Tibial artery (tissue), 4 donors: Measurements from ENCODE around the gene OR4C3.
"Not testable (repeated sequence)": the region's sequence is repeated elsewhere in the genome, so short reads cannot be mapped to it uniquely, and the experiment has no call there.

Source experiments
- DNase-seq, 2 donors: peaks; one replicate each; pipeline ENCODE4 v3.0.0-alpha.2; 2019
- H3K27ac ChIP-seq, 2 donors: fragments of 200-600 bp; sonication (generic) in 1 of 2; 1 replicate in 1 of 2; 2 replicates in 1 of 2; pipeline ENCODE4 v1.5.1; 2018 to 2019; ENCODE audit warnings: mild to moderate bottlenecking in 1 of 2
- H3K27me3 ChIP-seq, 2 donors: fragments of 200-600 bp; sonication (generic) in 1 of 2; one replicate each; pipeline versions ENCODE4 v1.5.1 to v1.6.0; 2016 to 2019
- H3K36me3 ChIP-seq, 3 donors: fragments of 200-600 bp; sonication (generic) in 2 of 3; one replicate each; pipeline ENCODE4 v1.5.1; 2016 to 2019; ENCODE audit warnings: mild to moderate bottlenecking in 2 of 3
- H3K4me1 ChIP-seq, 4 donors: fragments of 200-600 bp; sonication (generic) in 2 of 4; 1 replicate in 3 of 4; 2 replicates in 1 of 4; pipeline ENCODE4 v1.5.1; 2016 to 2019
- H3K4me3 ChIP-seq, 2 donors: fragments of 200-600 bp; sonication (generic) in 1 of 2; 1 replicate in 1 of 2; 2 replicates in 1 of 2; pipeline ENCODE4 v1.5.1; 2018 to 2019; ENCODE audit warnings: mild to moderate bottlenecking in 2 of 2
- H3K9me3 ChIP-seq, 3 donors: fragments of 200-600 bp; sonication (generic) in 1 of 3; one replicate each; pipeline ENCODE4 v1.5.1; 2016 to 2019
- CTCF ChIP-seq, 2 experiments: fragments of 200-600 bp in 1 of 2; fragments of 450-650 bp in 1 of 2; IDR thresholded peaks; one replicate each; pipeline ENCODE4 v1.5.1; 2017 to 2019; ENCODE audit warnings: antibody characterized with exemption in 2 of 2, mild to moderate bottlenecking in 1 of 2, moderate library complexity in 1 of 2
- intact Hi-C: fragments of 100-400 bp; cut with DNase I; formaldehyde crosslinking; loops from one replicate; pipeline ENCODE4 v1.15.0; 2023; ENCODE audit warnings: low total_unique reads

The OR4C3 gene

GRCh38 chr11:48354013-48354412 lies 29.3 kb downstream of the OR4C3 start:
- TF ChIP-seq CTCF (IDR thresholded peaks at IDR 0.05): no peak
- no peaks in the 10 kb centered on the region for H3K27me3 ChIP-seq
- intact Hi-C loops: no loop called here

GRCh38 chr11:48354677-48355076 lies 30.0 kb downstream of the OR4C3 start:
- H3K36me3 ChIP-seq: no peaks in the 10 kb centered on the region
- no peak overlapping the region for H3K27ac ChIP-seq
- no peak overlapping the region for H3K4me3 ChIP-seq
- H3K27me3 ChIP-seq: no peaks in the 10 kb centered on the region
- intact Hi-C loops: no loop called here
- no peaks in the 10 kb centered on the region for H3K9me3 ChIP-seq
- no peaks in the 10 kb centered on the region for H3K4me1 ChIP-seq
- TF ChIP-seq CTCF (IDR thresholded peaks at IDR 0.05): no peak
- no peak for DNase-seq

More at GRCh38 chr11:48354013-48354412, 29.3 kb downstream of the OR4C3 start:
- Histone ChIP-seq H3K9me3 (no peaks in the 10 kb centered on the region), H3K27ac (no peak overlapping the region), H3K4me3 (no peak overlapping the region), H3K36me3 (no peaks in the 10 kb centered on the region), H3K4me1 (no peaks in the 10 kb centered on the region)
- DNase-seq: no peak

GRCh38 chr11:48361289-48361688 lies 36.6 kb downstream of the OR4C3 start:
- H3K27me3 ChIP-seq, DNase-seq, H3K4me1 ChIP-seq, intact Hi-C loops, H3K27ac ChIP-seq, H3K36me3 ChIP-seq, H3K4me3 ChIP-seq, H3K9me3 ChIP-seq: not testable (repeated sequence)

- no peak within 1 kb of the TSS for H3K27ac ChIP-seq
- no peaks in the 10 kb centered on the region for H3K9me3 ChIP-seq
- no peak for DNase-seq
- no peaks in the 10 kb centered on the region for H3K27me3 ChIP-seq
- no peaks in the 10 kb centered on the region for H3K36me3 ChIP-seq
- no peak for TF ChIP-seq CTCF (IDR thresholded peaks at IDR 0.05)
- H3K4me3 ChIP-seq: no peak within 1 kb of the TSS
- intact Hi-C loops: no loop called here
- H3K4me1 ChIP-seq: no peaks in the 10 kb centered on the region
Observed at GRCh38 chr11:48366365-48366764, 41.6 kb downstream of the OR4C3 start, which contains the start of gene OR4C5. OR4C5 (minus strand) TSS chr11:48366465; CDS start chr11:48366465, 0 bp downstream.
